Measurements from ENCODE around the gene VEPH1. TPM values are rescaled to one million over a fixed set of nuclear protein-coding genes. Genes with fewer than 3 reads are reported as not detected.
A peak's percentile ranks its signal among the peaks of the same experiment; 100 is the strongest.

VEPH1 gene
- total RNA-seq, 1 experiment from 2014 or later, result 0.32 TPM

- intact Hi-C loops (cut with micrococcal nuclease; ENCODE audit: unreplicated experiment), result no loop called here
- Histone ChIP-seq H3K4me3 (ENCODE audit: low read depth, low read length, poor library complexity, severe bottlenecking) (no peak overlapping the region), H3K36me3 (ENCODE audit: insufficient read depth, low read length, poor library complexity, severe bottlenecking) (no peaks in the 10 kb centered on the region), H3K4me1 (ENCODE audit: insufficient read depth, low read length, poor library complexity, severe bottlenecking) (no peaks in the 10 kb centered on the region), H3K9me3 (ENCODE audit: low read depth, low read length, poor library complexity, severe bottlenecking) (no peaks in the 10 kb centered on the region), H3K27me3 (replicated peaks; ENCODE audit: insufficient read depth, low read depth, low read length, poor library complexity) (peaks cover 16% of the 10 kb centered on the region), H3K27ac (ENCODE audit: low read depth, low read length, poor library complexity, severe bottlenecking) (no peak overlapping the region)
- TF ChIP-seq EZH2 (IDR thresholded peaks at IDR 0.05; ENCODE audit: borderline replicate concordance, low read depth, low read length, poor library complexity, severe bottlenecking) (no peak), CTCF (conservative IDR thresholded peaks at IDR 0.05; ENCODE audit: low read depth, low read length) (no peak)
- ChIA-PET POLR2A (ENCODE audit: low non-redundant PET) (no interaction called here), CTCF (no interaction called here)
- no TSS peak for BruUV-seq (replicated peaks)
- DNase-seq (ENCODE audit: low spot score), result no peak
Observed at GRCh38 chr3:157544501-157545130, 41.4 kb upstream of the VEPH1 start.

- ChIA-PET POLR2A (ENCODE audit: low non-redundant PET) (no interaction called here), CTCF (no interaction called here)
- no peak for DNase-seq (ENCODE audit: low spot score)
- Histone ChIP-seq H3K4me3 (ENCODE audit: low read depth, low read length, poor library complexity, severe bottlenecking) (no peak overlapping the region), H3K27ac (ENCODE audit: low read depth, low read length, poor library complexity, severe bottlenecking) (no peak overlapping the region), H3K36me3 (ENCODE audit: insufficient read depth, low read length, poor library complexity, severe bottlenecking) (no peaks in the 10 kb centered on the region), H3K9me3 (ENCODE audit: low read depth, low read length, poor library complexity, severe bottlenecking) (no peaks in the 10 kb centered on the region), H3K4me1 (ENCODE audit: insufficient read depth, low read length, poor library complexity, severe bottlenecking) (no peaks in the 10 kb centered on the region), H3K27me3 (replicated peaks; ENCODE audit: insufficient read depth, low read depth, low read length, poor library complexity) (peaks cover 10% of the 10 kb centered on the region)
- no TSS peak for BruUV-seq (replicated peaks)
- TF ChIP-seq EZH2 (IDR thresholded peaks at IDR 0.05; ENCODE audit: borderline replicate concordance, low read depth, low read length, poor library complexity, severe bottlenecking) (no peak), CTCF (conservative IDR thresholded peaks at IDR 0.05; ENCODE audit: low read depth, low read length) (no peak)
- intact Hi-C loops (cut with micrococcal nuclease; ENCODE audit: unreplicated experiment), result no loop called here
Observed at GRCh38 chr3:157543501-157544035, 40.4 kb upstream of the VEPH1 start.

- intact Hi-C loops (cut with micrococcal nuclease; ENCODE audit: unreplicated experiment), result no loop called here
- Histone ChIP-seq H3K27ac (ENCODE audit: low read depth, low read length, poor library complexity, severe bottlenecking) (no peak overlapping the region), H3K36me3 (ENCODE audit: insufficient read depth, low read length, poor library complexity, severe bottlenecking) (no peaks in the 10 kb centered on the region), H3K4me3 (ENCODE audit: low read depth, low read length, poor library complexity, severe bottlenecking) (no peak overlapping the region), H3K27me3 (replicated peaks; ENCODE audit: insufficient read depth, low read depth, low read length, poor library complexity) (peaks cover 9% of the 10 kb centered on the region), H3K4me1 (ENCODE audit: insufficient read depth, low read length, poor library complexity, severe bottlenecking) (no peaks in the 10 kb centered on the region), H3K9me3 (ENCODE audit: low read depth, low read length, poor library complexity, severe bottlenecking) (no peaks in the 10 kb centered on the region)
- TF ChIP-seq EZH2 (IDR thresholded peaks at IDR 0.05; ENCODE audit: borderline replicate concordance, low read depth, low read length, poor library complexity, severe bottlenecking), result no peak
- TF ChIP-seq CTCF (conservative IDR thresholded peaks at IDR 0.05; ENCODE audit: low read depth, low read length), result no peak
- ChIA-PET CTCF (no interaction called here), POLR2A (ENCODE audit: low non-redundant PET) (no interaction called here)
- no TSS peak for BruUV-seq (replicated peaks)
- DNase-seq (ENCODE audit: low spot score), result peak; percentile 33
Observed at GRCh38 chr3:157542711-157543500, 39.7 kb upstream of the VEPH1 start.

Measured in A673 (cell line).